ENCODE measurements around the gene ZFAND3. TPM values are rescaled to one million over a fixed set of nuclear protein-coding genes. Genes with fewer than 3 reads are reported as not detected.

Gene ZFAND3
- total RNA-seq, 1 donor from 2014 or later: 131 TPM

DNA sequence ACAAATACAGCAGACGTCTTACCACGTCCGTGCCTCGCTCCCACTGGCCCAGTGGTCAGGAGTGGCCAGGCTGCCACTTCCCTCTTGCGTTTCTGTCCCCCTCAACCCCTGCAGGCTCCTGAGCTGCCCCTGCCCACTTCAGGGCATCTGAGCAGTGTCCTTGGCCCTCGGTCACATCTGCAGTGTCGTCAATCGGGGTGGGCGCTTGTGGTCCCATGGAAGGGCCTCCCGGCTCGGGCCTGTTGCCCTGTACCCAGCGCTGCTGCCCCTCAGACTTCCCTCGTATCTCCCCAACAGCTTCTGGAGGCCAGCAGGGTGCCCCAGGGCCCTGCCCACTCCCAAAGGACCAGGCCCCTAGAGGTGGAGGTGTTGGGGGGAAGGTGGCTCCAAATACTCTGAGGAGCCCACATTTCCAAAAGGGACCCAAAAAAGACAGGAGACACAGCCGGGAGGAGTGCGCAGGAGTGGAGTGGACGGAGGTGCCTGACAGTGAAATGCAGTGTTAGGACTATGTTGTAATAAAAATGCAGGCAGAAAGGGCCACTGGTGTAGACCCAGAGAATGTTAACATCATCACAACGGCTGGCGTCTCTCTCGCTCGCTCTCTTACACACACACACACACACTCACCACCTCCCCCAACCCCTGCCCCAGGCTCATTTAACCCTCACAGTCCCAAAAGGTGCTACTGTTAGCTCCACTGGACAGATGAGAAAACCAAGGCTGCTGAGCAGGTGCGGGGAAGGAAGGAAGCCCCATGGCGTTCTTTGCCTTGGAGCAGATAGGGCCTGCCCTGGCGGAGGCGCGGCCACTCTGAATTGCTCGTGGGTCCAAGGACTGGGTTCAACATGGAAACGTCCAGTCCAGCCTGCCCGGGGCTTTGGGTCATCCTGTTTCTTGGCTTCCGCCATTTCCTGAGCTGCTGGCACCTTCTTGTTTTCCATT is 343.9 kb downstream of the ZFAND3 start:
- no peak overlapping the region for H3K27ac Mint-ChIP-seq (ENCODE audit: unreplicated experiment)
- Histone ChIP-seq H3K27me3 (ENCODE audit: insufficient read depth, low read length) (no peaks in the 10 kb centered on the region), H3K4me1 (ENCODE audit: insufficient read depth, low read length) (no peaks in the 10 kb centered on the region), H3K79me2 (ENCODE audit: insufficient read depth, low read length) (no peaks in the 10 kb centered on the region), H3K36me3 (ENCODE audit: insufficient read depth, low read length) (no peaks in the 10 kb centered on the region), H3K9me3 (ENCODE audit: insufficient read depth, low read depth, low read length) (no peaks in the 10 kb centered on the region), H3K27ac (ENCODE audit: low read depth, low read length) (no peak overlapping the region), H3K4me3 (ENCODE audit: insufficient read depth, low read depth, low read length) (no peak overlapping the region), H3K9ac (ENCODE audit: low read length) (no peak overlapping the region), H3K4me2 (ENCODE audit: low read length) (no peak overlapping the region), H2AFZ (ENCODE audit: low read depth, low read length) (no peak overlapping the region), H4K20me1 (ENCODE audit: insufficient read depth, low read length) (peaks cover 5% of the 10 kb centered on the region)
- DNase-seq (ENCODE audit: low read depth) (no peak), FAIRE-seq (no peak)
- peaks cover 6% of the 10 kb centered on the region for H3K36me3 Mint-ChIP-seq (ENCODE audit: low read depth, unreplicated experiment)
- no peaks in the 10 kb centered on the region for H3K27me3 Mint-ChIP-seq (ENCODE audit: low read depth, unreplicated experiment)
- H3K9me3 Mint-ChIP-seq (ENCODE audit: unreplicated experiment): peaks cover 3% of the 10 kb centered on the region
- no peak for TF ChIP-seq EZH2 (IDR thresholded peaks at IDR 0.05; ENCODE audit: insufficient read depth, low read length)
- TF ChIP-seq, protein P1, sequence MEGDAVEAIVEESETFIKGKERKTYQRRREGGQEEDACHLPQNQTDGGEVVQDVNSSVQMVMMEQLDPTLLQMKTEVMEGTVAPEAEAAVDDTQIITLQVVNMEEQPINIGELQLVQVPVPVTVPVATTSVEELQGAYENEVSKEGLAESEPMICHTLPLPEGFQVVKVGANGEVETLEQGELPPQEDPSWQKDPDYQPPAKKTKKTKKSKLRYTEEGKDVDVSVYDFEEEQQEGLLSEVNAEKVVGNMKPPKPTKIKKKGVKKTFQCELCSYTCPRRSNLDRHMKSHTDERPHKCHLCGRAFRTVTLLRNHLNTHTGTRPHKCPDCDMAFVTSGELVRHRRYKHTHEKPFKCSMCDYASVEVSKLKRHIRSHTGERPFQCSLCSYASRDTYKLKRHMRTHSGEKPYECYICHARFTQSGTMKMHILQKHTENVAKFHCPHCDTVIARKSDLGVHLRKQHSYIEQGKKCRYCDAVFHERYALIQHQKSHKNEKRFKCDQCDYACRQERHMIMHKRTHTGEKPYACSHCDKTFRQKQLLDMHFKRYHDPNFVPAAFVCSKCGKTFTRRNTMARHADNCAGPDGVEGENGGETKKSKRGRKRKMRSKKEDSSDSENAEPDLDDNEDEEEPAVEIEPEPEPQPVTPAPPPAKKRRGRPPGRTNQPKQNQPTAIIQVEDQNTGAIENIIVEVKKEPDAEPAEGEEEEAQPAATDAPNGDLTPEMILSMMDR (IDR thresholded peaks at IDR 0.05; ENCODE audit: insufficient read depth, low read depth, low read length): no peak
- peaks cover 3% of the 10 kb centered on the region for H3K4me1 Mint-ChIP-seq (ENCODE audit: low read depth, unreplicated experiment)
- no peak overlapping the region for H3K4me3 Mint-ChIP-seq (ENCODE audit: unreplicated experiment)

DNA sequence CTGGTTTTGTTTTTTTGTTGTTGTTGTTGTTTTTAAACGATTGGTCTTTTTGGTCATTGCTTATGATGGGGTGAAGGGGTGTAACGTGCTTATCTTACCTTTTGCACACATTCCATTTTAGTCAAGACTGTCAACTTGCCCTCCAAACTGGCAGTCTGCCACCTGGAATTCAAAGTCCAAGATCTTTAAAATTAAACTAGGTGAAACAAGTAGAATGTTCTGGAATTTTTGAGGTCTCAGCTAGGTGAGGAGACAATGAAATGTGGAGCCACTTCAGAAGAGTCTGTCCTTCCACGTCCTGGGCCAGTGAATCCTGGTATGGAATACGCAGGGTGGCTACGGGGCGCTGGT is 344.6 kb downstream of the ZFAND3 start:
- Mint-ChIP-seq H3K27me3 (ENCODE audit: low read depth, unreplicated experiment) (no peaks in the 10 kb centered on the region), H3K9me3 (ENCODE audit: unreplicated experiment) (peaks cover 3% of the 10 kb centered on the region), H3K4me1 (ENCODE audit: low read depth, unreplicated experiment) (peaks cover 3% of the 10 kb centered on the region), H3K27ac (ENCODE audit: unreplicated experiment) (no peak overlapping the region), H3K36me3 (ENCODE audit: low read depth, unreplicated experiment) (peaks cover 6% of the 10 kb centered on the region), H3K4me3 (ENCODE audit: unreplicated experiment) (no peak overlapping the region)
- no peaks in the 10 kb centered on the region for H3K27me3 ChIP-seq (ENCODE audit: insufficient read depth, low read length)
- H3K4me2 ChIP-seq (ENCODE audit: low read length): no peak overlapping the region
- no peak overlapping the region for H3K27ac ChIP-seq (ENCODE audit: low read depth, low read length)
- no peak overlapping the region for H3K4me3 ChIP-seq (ENCODE audit: insufficient read depth, low read depth, low read length)
- no peak overlapping the region for H2AFZ ChIP-seq (ENCODE audit: low read depth, low read length)
- no peaks in the 10 kb centered on the region for H3K79me2 ChIP-seq (ENCODE audit: insufficient read depth, low read length)
- DNase-seq (ENCODE audit: low read depth) (no peak), FAIRE-seq (no peak)
- TF ChIP-seq EZH2 (IDR thresholded peaks at IDR 0.05; ENCODE audit: insufficient read depth, low read length): no peak
- TF ChIP-seq, protein P1 (IDR thresholded peaks at IDR 0.05; ENCODE audit: insufficient read depth, low read depth, low read length): no peak
- H3K9ac ChIP-seq (ENCODE audit: low read length): no peak overlapping the region
- H3K36me3 ChIP-seq (ENCODE audit: insufficient read depth, low read length): no peaks in the 10 kb centered on the region
- H3K4me1 ChIP-seq (ENCODE audit: insufficient read depth, low read length): no peaks in the 10 kb centered on the region
- H3K9me3 ChIP-seq (ENCODE audit: insufficient read depth, low read depth, low read length): no peaks in the 10 kb centered on the region
- H4K20me1 ChIP-seq (ENCODE audit: insufficient read depth, low read length): no peaks in the 10 kb centered on the region

DNA sequence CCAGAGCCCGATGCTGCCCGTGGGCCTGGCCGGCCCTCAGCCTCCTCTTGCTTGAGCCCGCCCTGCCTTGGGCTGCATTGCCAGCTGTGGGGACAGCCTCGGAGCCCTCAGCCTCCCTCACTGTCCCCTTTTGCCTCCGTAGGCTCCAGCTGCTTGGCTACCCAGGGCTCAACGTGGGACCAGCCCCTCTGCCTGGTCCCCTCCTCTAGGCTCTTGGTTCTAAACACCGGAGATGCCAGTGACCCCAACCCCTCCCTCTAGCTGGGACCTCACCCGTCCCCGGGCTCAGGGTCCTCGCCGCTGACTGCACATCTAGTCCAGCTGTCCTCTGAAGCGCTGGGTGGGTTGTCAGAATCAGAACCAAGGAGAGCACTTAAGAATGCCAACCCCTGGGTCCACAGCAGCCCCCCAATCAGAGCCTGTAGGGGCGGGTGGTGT is 345.2 kb downstream of the ZFAND3 start:
- Histone ChIP-seq H2AFZ (ENCODE audit: low read depth, low read length) (no peak overlapping the region), H4K20me1 (ENCODE audit: insufficient read depth, low read length) (no peaks in the 10 kb centered on the region), H3K36me3 (ENCODE audit: insufficient read depth, low read length) (no peaks in the 10 kb centered on the region), H3K27me3 (ENCODE audit: insufficient read depth, low read length) (no peaks in the 10 kb centered on the region), H3K4me2 (ENCODE audit: low read length) (no peak overlapping the region), H3K4me3 (ENCODE audit: insufficient read depth, low read depth, low read length) (no peak overlapping the region), H3K9ac (ENCODE audit: low read length) (no peak overlapping the region), H3K4me1 (ENCODE audit: insufficient read depth, low read length) (no peaks in the 10 kb centered on the region), H3K79me2 (ENCODE audit: insufficient read depth, low read length) (no peaks in the 10 kb centered on the region), H3K27ac (ENCODE audit: low read depth, low read length) (no peak overlapping the region), H3K9me3 (ENCODE audit: insufficient read depth, low read depth, low read length) (no peaks in the 10 kb centered on the region)
- Mint-ChIP-seq H3K4me3 (ENCODE audit: unreplicated experiment) (no peak overlapping the region), H3K36me3 (ENCODE audit: low read depth, unreplicated experiment) (peaks cover 6% of the 10 kb centered on the region), H3K27me3 (ENCODE audit: low read depth, unreplicated experiment) (no peaks in the 10 kb centered on the region), H3K27ac (ENCODE audit: unreplicated experiment) (no peak overlapping the region), H3K4me1 (ENCODE audit: low read depth, unreplicated experiment) (peaks cover 3% of the 10 kb centered on the region), H3K9me3 (ENCODE audit: unreplicated experiment) (peaks cover 3% of the 10 kb centered on the region)
- FAIRE-seq (no peak), DNase-seq (ENCODE audit: low read depth) (no peak)
- no peak for TF ChIP-seq EZH2 (IDR thresholded peaks at IDR 0.05; ENCODE audit: insufficient read depth, low read length)
- TF ChIP-seq, protein P1 (IDR thresholded peaks at IDR 0.05; ENCODE audit: insufficient read depth, low read depth, low read length): no peak

All from astrocyte (in vitro differentiated cells and primary cell).